Stimulated activated memory B cell treated with anti-CD40 and anti-IgM and Interleukin-4, amounts not matched to agents 10 μg/mL and 1 μg/mL and 100 μg/mL, for 72 hours (primary cell): ENCODE results near the gene FGGY.
"Not testable (repeated sequence)": the region's sequence is repeated elsewhere in the genome, so short reads cannot be mapped to it uniquely, and the experiment has no call there.

Source experiments
- ATAC-seq: fragments of 150-1000 bp; cut with Tn5 transposase; 2 replicates; pipeline ENCODE4 v1.10.0; 2021
- H3K27ac Mint-ChIP-seq: one replicate; pipeline ENCODE4 v1.8.0; 2022; ENCODE audit warnings: mild to moderate bottlenecking, mixed read lengths
- H3K27me3 Mint-ChIP-seq: one replicate; pipeline ENCODE4 v1.8.0; 2022; ENCODE audit warnings: mixed read lengths
- H3K36me3 Mint-ChIP-seq: one replicate; pipeline ENCODE4 v1.8.0; 2022; ENCODE audit warnings: mixed read lengths
- H3K4me1 Mint-ChIP-seq: one replicate; pipeline ENCODE4 v1.8.0; 2022; ENCODE audit warnings: mixed read lengths
- H3K4me3 Mint-ChIP-seq: one replicate; pipeline ENCODE4 v1.8.0; 2022; ENCODE audit warnings: mild to moderate bottlenecking, moderate library complexity, mixed read lengths
- H3K9me3 Mint-ChIP-seq: one replicate; pipeline ENCODE4 v1.8.0; 2022; ENCODE audit warnings: mixed read lengths

Gene FGGY

DNA sequence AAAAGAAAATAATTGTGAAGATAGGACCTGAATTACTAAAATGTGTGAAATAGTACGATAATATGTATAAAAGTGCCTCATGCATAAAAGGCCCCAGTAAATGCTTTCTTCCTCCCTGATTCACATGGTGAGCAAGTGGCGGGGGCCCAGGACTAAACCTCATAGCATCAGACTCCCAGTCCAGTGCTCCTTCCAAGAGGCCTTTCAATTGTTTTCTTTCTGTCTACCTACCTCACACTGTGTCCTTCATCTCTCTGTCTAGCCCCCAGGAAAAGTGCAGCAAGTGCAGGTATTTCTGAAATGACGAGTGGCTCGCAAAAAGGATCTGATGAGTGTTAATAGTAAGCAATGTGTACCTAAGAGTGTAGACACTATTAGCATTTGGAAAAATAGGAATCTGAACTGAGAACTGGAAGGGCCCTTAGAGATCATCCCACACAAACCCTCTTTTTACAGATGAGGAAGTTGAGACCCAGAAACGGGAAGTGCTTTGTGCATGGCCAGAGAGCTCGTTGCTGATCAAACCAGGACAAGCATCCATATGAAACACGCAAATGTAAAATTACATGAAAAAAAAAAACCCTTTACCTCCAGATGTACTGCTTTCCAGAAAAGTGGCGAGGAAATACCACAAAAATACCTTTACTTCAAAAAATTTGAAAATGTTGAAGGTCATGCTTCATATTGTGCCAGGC lies 399.7 kb downstream of the FGGY start:
- Mint-ChIP-seq H3K9me3 (peaks cover 4% of the 10 kb centered on the region), H3K27me3 (no peaks in the 10 kb centered on the region), H3K27ac (peak overlapping the region; percentile 64), H3K36me3 (peaks cover 6% of the 10 kb centered on the region), H3K4me1 (peaks cover 40% of the 10 kb centered on the region), H3K4me3 (peak overlapping the region; percentile 32)
- peak; percentile 84 for ATAC-seq

DNA sequence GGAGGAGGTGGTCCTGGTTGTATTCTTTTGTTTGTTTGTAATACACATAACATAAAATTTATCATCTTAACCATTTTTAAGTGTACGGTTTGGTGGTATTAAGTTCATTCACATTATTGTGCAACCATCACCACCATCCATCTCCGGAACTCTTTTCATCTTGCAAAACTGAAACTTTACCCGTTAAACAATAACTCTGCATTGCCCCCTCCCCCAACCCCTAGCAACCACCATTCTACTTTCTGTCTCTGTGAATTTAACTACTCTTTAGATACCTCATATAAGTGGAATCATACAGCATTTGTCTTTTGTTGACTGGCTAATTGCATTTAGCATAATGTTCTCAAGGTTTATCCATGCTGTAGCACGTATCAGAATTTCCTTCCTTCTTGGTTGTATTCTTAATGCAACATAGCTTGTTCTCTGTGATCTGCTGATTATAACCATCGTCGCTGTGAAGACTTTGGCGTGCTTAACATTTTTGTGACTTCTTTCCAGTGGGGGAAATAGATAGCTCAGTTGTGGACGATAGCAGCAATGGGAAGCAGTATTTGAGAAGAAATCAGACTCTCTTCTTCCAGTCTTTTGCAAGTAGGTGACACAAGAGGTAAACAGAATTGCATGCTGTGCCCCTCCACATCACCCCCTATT lies 400.4 kb downstream of the FGGY start:
- Mint-ChIP-seq H3K4me1 (peaks cover 38% of the 10 kb centered on the region), H3K36me3 (peaks cover 6% of the 10 kb centered on the region), H3K27me3 (no peaks in the 10 kb centered on the region), H3K9me3 (peaks cover 4% of the 10 kb centered on the region), H3K27ac (peak overlapping the region; percentile 64), H3K4me3 (peak overlapping the region; percentile 65)
- ATAC-seq = peak; percentile 60

GRCh38 chr1:59698386-59698785 lies 401.5 kb downstream of the FGGY start:
- peak overlapping the region; percentile 64 for H3K27ac Mint-ChIP-seq
- no peaks in the 10 kb centered on the region for H3K27me3 Mint-ChIP-seq
- H3K36me3 Mint-ChIP-seq = peaks cover 3% of the 10 kb centered on the region
- ATAC-seq = no peak
- peaks cover 29% of the 10 kb centered on the region for H3K4me1 Mint-ChIP-seq
- H3K4me3 Mint-ChIP-seq = no peak overlapping the region
- peaks cover 2% of the 10 kb centered on the region for H3K9me3 Mint-ChIP-seq

- Mint-ChIP-seq H3K9me3 (no peaks in the 10 kb centered on the region), H3K36me3 (no peaks in the 10 kb centered on the region), H3K4me1 (peaks cover 26% of the 10 kb centered on the region), H3K27me3 (no peaks in the 10 kb centered on the region), H3K27ac (peak overlapping the region; percentile 64), H3K4me3 (no peak overlapping the region)
- ATAC-seq = no peak
These were observed 402.4 kb downstream of the FGGY start for GRCh38 chr1:59699227-59699847.

- Mint-ChIP-seq H3K4me1 (peaks cover 24% of the 10 kb centered on the region), H3K27ac (no peak overlapping the region), H3K9me3 (no peaks in the 10 kb centered on the region), H3K4me3 (no peak overlapping the region), H3K36me3 (peaks cover 7% of the 10 kb centered on the region), H3K27me3 (no peaks in the 10 kb centered on the region)
- ATAC-seq = no peak
These were observed 404.5 kb downstream of the FGGY start for GRCh38 chr1:59701376-59701775.

DNA sequence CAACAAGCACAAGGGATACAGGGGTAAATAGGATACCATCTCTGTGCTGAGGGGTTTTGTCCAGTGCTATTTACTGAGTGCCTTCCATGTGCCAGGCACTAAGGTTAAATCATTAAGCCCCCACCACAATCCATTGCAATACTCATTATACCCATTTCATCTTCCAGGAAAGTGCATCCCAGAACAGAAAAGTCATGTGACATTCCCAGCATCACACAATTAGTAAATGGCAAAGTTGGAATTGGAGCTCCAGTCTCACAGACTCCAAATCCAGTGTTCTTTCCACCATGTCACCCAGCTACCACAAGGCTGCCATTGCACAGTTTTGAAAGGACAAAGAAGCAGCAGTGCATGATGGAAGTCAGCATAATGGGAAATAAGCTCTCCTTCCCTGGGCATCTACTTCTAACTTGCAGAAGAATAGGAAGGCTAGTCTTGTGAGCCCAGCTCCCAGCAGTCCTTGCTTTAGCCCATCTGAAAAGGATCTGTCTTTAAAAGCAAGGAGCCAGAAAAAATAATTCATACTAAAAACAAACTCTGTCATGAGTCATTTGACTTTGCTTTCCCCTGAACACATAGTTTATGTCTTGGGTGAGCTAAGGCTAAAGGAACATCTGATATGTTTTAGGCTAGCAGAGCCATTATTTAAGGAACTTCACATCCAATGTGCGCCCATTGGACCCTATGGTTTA lies 406.5 kb downstream of the FGGY start:
- Mint-ChIP-seq H3K36me3 (peaks cover 15% of the 10 kb centered on the region), H3K4me3 (no peak overlapping the region), H3K27me3 (no peaks in the 10 kb centered on the region), H3K9me3 (no peaks in the 10 kb centered on the region), H3K4me1 (peaks cover 5% of the 10 kb centered on the region), H3K27ac (no peak overlapping the region)
- ATAC-seq = no peak

DNA sequence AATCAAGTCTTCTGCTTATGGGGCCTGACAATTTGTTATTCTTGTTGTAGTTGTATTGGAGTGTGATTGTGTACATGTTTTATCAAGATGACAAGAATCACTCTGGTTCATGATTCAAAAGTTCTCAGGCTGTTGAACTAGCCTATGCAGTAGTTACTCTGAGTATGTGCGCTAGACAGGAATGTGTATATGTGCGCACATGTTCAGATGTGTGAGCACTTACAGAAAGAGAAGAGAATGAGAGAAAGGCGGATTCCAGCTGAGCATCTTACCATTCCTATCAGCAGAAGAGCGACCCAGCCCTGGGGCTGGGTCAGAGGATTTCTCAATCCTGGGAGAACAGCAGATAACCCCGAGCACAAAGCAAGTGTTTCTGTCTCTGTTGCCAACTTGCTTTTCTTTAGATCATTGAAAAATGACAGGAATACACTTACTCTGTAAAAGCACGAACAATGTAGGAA lies 407.1 kb downstream of the FGGY start:
- no peaks in the 10 kb centered on the region for H3K27me3 Mint-ChIP-seq
- H3K36me3 Mint-ChIP-seq = peaks cover 19% of the 10 kb centered on the region
- no peak for ATAC-seq
- no peaks in the 10 kb centered on the region for H3K9me3 Mint-ChIP-seq
- no peak overlapping the region for H3K27ac Mint-ChIP-seq
- no peak overlapping the region for H3K4me3 Mint-ChIP-seq
- H3K4me1 Mint-ChIP-seq = no peaks in the 10 kb centered on the region

DNA sequence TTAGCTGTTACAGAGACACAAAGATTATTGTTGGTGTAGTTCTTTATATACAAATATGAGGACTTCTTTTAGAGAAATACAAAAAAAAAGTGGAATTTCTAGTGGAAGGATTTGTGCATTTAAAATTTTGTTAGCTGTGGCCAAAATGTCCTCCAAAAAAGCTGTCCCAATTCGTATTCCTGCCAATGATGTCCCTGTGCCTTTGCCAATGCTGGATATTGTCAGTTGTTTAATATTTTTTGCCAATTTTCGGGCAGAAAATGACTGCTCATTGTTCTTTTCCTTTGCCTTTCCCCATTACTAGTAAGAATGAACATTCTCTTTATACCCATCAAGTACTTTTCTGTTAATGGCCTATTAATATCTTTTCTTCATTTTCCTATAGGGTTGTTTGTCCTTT lies 407.8 kb downstream of the FGGY start:
- no peaks in the 10 kb centered on the region for H3K4me1 Mint-ChIP-seq
- no peak overlapping the region for H3K4me3 Mint-ChIP-seq
- H3K27ac Mint-ChIP-seq = no peak overlapping the region
- ATAC-seq = no peak
- no peaks in the 10 kb centered on the region for H3K9me3 Mint-ChIP-seq
- no peaks in the 10 kb centered on the region for H3K27me3 Mint-ChIP-seq
- H3K36me3 Mint-ChIP-seq = peaks cover 26% of the 10 kb centered on the region

DNA sequence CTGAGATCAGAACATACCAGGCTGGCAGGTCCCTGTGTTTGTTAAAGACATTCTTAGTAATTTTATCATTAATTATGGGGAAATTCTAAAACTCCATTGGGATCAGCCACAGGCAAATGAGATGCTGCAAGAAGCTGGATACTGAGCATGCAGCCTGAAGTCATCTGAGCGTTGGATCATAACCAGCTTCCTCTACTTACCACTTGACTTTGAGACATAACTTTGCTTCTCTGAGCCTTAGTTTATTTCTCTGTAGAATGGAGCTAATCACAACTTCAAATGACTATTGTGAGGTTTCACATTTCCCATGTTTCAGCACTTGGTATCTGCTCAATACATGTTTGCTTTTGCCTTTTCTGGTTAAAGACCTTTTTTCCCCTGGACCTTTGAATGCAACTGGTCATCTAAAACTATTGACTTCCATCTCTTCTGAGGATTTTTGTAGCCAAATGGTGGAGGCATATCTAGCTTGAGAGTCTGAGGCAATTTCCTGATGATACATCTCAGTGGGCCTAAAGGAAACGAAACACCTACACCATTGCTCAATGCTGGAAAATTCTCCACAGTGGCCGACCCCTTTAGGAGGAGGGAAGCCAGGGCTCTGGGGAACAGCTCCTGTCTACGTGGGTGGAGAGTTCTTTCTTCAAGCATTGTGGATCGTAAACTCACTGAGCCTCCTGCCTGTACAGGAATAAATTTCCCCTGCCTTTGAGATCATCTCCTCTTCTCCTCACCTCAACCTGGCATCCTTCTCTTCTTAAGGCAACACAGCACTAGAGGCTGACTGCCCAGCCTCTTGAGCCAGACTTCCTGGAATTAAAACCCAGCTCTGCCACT lies 408.8 kb downstream of the FGGY start:
- ATAC-seq = no peak
- H3K27ac Mint-ChIP-seq = no peak overlapping the region
- H3K27me3 Mint-ChIP-seq = no peaks in the 10 kb centered on the region
- peaks cover 28% of the 10 kb centered on the region for H3K36me3 Mint-ChIP-seq
- no peaks in the 10 kb centered on the region for H3K9me3 Mint-ChIP-seq
- H3K4me3 Mint-ChIP-seq = no peak overlapping the region
- no peaks in the 10 kb centered on the region for H3K4me1 Mint-ChIP-seq

DNA sequence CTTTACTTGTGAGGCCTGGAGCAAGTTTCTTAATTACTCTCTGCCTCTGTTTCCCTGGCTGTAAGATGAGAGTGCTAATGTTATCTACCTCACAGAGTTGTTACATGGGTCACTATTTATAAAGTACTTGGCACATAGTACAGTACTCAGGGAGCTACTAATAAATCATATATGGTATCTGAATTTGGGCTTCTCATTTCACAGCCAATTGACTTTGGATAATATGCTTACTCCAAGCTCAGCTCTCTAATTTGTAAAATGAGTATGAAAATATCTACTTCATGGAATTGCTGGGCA lies 409.4 kb downstream of the FGGY start:
- H3K9me3 Mint-ChIP-seq = no peaks in the 10 kb centered on the region
- H3K4me1 Mint-ChIP-seq = no peaks in the 10 kb centered on the region
- H3K36me3 Mint-ChIP-seq = peaks cover 28% of the 10 kb centered on the region
- H3K27ac Mint-ChIP-seq = no peak overlapping the region
- ATAC-seq = no peak
- H3K27me3 Mint-ChIP-seq = no peaks in the 10 kb centered on the region
- H3K4me3 Mint-ChIP-seq = no peak overlapping the region

GRCh38 chr1:59707178-59707791 lies 410.4 kb downstream of the FGGY start:
- H3K4me3 Mint-ChIP-seq = no peak overlapping the region
- no peaks in the 10 kb centered on the region for H3K9me3 Mint-ChIP-seq
- no peaks in the 10 kb centered on the region for H3K4me1 Mint-ChIP-seq
- H3K27ac Mint-ChIP-seq = no peak overlapping the region
- H3K27me3 Mint-ChIP-seq = no peaks in the 10 kb centered on the region
- peaks cover 28% of the 10 kb centered on the region for H3K36me3 Mint-ChIP-seq
- ATAC-seq = no peak

DNA sequence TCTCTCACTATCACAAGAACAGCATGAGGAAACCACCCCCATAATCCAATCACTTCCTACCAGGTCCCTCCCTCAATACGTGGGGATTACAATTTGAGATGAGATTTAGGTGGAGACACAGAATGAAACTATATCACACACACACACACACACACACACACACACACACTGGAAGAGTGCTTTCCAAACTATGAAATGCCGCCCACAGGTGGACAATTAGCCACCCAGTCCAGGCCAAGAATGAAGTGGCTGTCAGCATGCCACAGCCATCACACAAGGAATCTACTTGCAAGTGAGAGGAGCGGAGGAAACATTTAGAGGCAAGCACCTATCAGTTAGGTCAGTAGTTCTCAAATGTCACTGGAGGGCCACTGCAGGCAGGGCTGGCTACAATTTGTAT lies 412.4 kb downstream of the FGGY start:
- Mint-ChIP-seq H3K4me3 (no peak overlapping the region), H3K9me3 (no peaks in the 10 kb centered on the region), H3K4me1 (no peaks in the 10 kb centered on the region), H3K27me3 (no peaks in the 10 kb centered on the region), H3K27ac (no peak overlapping the region), H3K36me3 (peaks cover 28% of the 10 kb centered on the region)
- ATAC-seq = no peak

- ATAC-seq, H3K4me3 Mint-ChIP-seq, H3K27ac Mint-ChIP-seq, H3K4me1 Mint-ChIP-seq, H3K9me3 Mint-ChIP-seq, H3K27me3 Mint-ChIP-seq: not testable (repeated sequence)
- peaks cover 26% of the 10 kb centered on the region for H3K36me3 Mint-ChIP-seq
These were observed 414.0 kb downstream of the FGGY start for GRCh38 chr1:59710920-59711319.

GRCh38 chr1:59714219-59714618 lies 417.3 kb downstream of the FGGY start:
- no peaks in the 10 kb centered on the region for H3K9me3 Mint-ChIP-seq
- ATAC-seq = no peak
- H3K27ac Mint-ChIP-seq = no peak overlapping the region
- H3K27me3 Mint-ChIP-seq = no peaks in the 10 kb centered on the region
- no peaks in the 10 kb centered on the region for H3K4me1 Mint-ChIP-seq
- peaks cover 7% of the 10 kb centered on the region for H3K36me3 Mint-ChIP-seq
- H3K4me3 Mint-ChIP-seq = no peak overlapping the region
